CD4-positive, alpha-beta T cell treated with Interleukin-15 for 4 hours (primary cell): ENCODE data around the gene DLG1.

ENCODE experiments used
- DNase-seq: peaks from one replicate; pipeline ENCODE4 v3.0.0-alpha.2; 2020; ENCODE audit warnings: low spot score

Gene DLG1

DNA sequence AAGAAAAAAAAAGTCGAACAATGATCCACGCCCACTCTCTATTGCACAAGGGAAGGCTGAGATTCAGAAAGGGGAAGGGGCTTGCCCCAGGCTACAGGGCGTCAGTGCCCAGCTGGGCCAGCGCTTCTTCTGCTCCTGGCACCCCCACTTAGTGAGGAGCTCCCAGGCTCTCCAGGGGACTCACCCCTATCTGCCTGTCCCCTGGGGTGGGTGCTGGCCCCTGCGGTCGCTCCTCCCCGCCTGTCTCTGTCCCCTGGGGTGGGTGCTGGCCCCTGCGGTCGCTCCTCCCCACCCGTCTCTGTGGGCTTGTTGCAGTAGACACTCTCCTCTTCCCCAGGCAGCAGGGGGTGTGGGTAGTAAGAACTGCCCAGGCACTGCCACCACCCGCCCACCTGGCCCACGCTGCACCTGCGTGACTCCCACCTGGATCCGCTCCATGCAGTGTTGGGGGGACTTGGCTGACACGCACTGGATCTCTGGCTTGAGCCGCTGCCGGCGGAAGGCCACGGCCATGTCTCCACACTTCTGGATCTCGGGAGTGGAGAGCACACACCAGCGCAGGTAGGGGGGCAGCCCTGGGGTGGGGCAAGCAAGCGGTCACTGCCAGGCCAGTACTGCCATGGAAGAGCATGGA, 283.4 kb downstream of the DLG1 start:
- no peak for DNase-seq

DNA sequence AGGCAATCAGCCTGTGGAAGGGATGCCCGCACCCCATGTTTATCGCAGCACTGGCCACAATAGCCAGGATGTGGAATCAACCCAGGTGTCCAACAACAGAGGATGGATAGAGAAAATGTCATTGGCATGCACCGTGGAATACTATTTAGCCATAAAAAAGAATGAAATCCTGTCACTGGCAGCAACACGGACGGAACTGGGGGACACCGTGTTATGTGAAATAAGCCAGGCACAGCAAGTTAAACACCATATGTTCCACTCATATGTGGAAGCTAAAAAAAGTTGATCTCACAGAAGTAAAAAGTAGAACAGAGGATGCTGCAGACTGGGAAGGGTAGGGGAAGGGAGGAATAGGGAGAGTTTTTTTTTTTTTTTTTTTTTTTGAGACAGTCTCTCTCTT, 284.4 kb downstream of the DLG1 start:
- DNase-seq = no peak

DNA sequence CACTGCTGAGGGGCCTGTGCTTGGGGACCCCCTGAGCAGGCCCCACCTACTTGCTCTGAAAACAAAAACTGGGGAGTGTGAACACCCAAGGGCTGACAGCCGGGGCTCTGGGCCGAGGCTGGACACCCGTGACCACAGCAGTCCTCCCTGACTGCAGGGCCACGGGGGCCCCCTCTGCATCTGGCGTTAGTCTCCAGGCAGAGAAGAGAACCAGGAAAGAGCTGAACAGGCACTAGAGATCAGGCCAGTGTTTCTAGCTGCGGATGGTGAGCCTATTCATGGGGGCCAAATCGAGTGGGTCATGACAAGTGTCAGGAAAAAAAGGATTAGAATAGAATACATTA, 285.9 kb downstream of the DLG1 start:
- no peak for DNase-seq

DNA sequence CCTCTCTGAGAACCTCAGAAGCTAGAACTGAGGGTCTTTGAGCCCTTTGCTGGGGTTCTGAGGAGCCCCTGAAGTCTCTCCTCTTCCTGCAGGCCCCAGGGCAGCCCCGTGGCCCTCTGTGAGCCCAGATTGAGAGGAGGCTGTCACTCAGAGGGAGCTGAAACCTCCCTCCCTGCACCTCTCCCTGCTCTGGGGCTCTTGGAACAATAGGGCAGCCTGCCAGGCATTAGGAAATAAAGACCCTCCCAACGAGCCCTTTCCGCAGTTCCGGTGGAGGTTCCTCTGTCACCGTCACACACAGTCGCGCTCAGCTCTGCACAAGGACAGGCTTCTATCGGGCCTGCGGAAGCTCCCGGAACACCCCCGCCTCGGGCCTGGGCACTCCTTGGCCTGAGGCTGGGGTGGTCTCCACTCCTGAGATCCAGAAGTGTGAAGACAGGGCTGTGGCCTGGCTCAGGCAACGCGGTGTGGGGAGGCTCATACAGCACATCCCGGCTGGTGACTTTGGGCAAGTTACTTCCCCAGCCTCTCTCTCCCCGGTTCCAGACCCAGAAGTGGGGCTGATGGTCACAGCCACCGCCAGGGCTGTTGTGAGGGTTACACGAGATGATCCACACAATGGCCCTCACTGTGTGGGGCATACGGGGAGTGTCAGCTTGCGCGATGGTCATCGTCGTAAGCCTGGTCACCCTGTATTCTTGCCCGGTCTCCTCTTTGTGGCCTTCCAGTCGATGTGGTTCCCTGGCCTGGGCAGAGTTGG, 286.5 kb downstream of the DLG1 start:
- no peak for DNase-seq

DNA sequence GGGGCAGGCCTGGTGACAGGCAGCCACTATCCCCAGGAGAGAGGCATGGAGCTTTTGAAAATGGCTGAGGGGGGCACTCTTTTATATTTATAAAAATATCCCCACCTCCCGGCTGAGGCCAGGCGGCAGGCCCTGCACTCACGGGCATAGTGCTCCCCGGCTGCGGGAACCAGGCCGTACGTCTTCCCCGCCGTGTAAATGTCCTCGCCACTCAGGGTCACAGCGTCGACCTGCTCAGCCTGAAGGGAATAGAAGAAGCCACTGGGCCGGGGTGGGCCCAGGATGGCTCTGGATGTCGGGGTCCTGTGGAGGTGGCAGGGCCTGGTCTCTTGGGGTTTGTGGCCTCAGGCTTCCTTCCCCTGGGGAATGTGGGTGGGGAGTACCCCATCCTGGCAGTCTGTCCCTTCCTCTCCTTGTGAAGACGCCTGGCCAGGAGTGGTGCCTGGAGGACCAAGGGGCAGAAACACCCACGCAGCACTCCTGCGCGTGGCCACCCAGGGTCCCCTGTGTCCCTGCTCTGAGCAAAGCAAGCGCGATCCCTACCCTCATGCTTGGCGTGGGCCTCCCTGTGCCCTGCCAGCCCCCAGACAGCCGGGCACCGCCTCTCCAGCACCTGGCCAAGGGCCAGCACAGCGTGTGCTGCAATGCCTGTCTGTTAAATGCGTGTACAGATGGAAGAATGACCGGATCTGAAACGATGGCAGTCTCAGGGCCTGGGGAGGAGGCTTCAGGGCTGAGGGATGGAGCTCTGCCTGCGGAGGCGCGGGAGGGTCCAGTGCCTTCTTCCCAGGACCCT, 287.7 kb downstream of the DLG1 start:
- DNase-seq = no peak

DNA sequence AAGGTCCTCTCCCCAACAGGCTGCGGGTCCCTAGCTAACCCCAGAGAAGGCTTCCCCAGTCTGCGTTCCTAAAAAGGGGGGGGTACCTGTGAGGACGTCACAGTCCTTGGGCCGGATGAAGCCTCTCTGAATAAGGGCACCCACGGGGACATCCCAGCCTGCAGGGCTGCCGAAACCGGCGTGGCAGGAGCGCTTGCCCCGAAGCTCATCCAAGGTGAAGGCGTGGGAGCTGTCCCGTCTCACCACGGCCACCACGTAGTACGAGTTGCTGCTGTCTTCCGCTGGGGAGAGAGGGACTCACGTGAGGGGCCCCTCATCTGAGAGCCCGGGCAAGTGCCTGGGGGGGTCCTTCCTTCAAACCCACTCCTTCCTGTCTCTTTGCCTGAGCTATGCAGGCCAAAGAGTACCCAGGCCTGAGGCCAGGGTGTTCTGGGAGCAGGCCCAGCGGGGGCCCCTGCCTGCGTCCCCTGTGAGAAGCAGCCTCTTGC, 288.8 kb downstream of the DLG1 start:
- no peak for DNase-seq

DNA sequence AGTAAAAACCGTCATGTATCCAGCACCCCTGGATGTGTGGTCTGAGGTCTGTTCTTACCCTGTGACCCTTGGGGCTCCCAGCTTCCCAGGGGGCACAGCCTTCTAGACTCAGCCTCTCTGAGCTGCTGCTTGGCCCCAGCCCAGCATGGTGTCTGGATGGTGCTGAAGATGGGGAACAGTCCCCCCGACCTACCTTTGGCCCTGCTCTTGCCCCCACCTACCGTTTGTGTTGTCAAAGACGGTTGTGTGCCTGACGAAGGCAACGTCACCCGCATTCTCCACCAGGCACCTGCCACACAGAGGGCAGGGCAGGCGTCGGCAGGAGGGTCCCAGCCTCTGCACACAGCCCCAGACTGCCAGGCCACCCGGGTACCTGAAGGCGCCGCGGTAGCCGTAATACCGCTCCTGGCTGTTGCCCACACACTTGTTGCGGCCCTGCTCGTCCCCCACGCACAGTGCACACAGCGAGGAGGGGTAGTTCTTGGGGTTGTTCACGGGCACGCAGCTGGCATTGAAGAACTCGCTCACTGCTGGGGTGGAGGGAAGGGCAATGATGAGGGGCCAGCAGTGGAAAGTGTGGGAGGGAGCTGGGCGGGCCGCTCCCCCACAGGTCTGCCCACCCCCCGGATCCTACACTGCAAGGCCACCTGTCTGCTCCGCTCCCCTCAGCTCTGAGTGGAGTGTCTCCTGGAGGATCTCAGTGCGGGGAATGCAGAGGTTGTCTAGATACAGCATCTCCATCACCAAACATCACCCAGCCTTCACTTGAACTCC, 289.8 kb downstream of the DLG1 start:
- DNase-seq = no peak

DNA sequence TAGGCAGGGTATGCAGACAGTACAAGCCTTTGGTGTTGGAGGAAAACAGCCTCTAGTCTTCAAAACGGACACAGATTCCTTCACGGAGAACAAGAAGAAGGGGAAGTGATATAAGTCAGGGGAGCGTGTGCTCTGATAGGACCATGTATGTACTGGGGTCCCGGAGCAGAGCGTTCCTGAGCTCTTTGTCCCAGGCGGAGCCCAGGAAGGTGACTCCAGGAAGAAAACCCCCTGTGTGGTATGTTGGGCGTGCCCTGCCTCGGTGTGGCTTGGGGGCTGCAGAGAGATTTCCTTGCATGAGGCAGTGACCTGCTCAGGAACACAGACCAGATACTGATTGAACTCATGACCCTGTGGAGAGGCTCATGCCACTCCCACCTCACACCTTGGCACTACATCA, 290.5 kb downstream of the DLG1 start:
- no peak for DNase-seq

DNA sequence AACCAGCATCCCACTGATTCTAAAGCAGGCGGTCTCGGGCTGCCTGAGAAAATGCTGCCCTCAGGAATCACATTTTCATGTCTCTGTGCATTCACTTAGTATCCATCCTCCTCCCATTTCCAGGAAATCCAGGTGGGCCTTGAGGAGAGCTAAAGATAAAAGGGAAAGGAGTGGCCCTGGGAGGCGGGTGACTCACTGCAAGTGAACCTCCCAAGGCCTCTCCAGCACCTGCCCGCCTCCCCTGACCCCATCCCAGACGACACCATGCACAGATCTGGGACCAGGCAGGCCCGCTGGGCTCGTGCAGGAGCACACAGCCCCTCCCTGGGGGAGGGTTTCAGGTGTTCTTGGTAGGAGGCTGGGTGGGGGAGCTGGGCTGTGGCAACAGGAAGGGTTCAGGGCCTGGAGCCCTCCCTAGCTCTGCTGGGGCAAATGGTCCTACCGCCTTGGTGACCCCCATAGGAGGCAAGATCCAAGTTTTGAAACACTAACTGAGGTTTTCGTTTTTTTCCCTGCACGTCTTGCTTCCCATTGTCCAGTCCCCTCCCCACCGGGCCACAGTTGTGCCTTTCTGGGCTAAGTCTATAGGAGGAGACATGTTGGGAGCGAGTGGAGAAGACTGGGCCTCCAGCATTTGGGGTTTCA, 291.0 kb downstream of the DLG1 start:
- DNase-seq = no peak

DNA sequence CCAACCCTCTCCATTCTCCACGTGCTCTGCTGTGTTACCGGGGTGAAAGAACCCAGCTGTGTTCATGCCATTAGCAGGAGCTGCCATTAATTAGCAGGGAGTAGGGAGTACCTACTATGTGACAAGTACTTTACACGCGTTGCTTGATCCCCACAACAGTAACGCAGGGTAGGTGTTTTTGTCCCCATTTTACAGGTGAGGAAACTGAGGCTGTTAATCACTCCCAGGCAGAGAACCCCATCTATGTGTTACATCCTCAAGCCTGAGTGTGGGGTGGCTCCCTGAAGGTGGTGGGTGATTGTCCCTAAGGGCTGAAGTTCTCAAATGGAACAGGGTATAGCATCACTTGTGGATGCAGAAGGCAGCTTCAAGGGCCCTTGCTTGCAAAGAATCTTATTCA, 291.6 kb downstream of the DLG1 start:
- DNase-seq = no peak

DNA sequence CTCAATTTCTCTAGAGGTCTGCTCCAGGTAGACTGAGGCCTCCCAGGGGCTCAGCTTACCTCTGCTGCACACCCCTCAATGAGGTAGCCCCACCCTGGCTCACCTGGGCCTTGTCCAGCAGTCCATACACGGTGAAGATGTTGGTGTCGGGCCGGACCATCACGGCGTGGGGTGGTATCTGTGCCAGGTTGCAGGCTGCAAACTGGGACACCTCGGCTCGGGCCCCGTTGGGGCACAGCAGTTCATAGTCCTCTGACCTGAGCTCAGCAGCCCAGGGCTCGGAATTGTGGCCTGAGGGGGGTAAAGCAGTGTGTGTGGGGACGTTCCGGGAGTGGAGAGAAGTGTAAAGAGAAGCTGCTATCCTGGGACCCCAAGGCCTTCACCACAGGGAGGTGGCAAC, 292.0 kb downstream of the DLG1 start:
- DNase-seq = no peak

DNA sequence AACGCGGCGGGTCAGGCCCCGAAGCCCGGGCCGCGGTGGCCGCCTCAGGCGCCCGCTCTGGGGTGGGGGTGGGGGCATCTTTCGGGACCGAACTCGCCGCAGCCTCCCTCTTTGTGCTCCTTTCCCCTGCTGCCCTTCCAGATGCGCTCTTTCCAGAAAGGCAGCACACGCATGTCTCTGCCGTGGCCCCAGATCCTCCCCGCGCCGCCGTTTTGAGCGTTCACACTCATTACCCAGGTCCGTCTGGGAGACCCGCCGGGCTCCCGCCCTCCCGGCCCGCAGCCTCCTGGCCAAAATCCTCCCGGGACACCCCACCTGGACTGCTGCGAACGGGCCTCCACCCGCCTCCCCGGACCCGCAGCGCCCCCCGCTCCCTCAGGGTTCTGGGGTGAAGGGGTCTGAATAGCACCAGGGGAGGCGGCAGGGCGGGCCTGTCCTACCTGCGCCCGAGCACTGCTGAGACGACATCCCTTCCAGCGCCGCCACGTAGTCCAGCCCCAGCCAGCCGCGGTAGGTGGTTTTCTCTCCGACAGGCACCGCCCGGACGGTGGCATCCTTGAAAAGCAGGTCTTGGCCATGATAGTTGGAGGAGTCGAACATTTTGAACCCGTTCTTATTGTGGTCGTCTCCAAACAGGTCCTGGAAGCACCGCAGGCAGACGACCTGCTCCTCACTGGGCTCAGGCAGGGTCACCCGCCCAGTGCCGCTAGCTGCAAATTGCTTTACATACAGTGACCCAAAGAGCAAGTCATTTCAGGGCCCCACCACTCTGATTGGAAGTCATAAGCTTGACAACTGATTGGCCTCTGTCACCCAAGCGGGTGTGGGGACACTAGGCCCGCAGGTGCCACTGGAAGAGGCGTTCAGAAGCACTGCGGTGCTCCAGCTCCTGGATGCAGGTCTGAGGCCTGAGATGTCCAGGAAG, 294.7 kb downstream of the DLG1 start:
- no peak for DNase-seq

DNA sequence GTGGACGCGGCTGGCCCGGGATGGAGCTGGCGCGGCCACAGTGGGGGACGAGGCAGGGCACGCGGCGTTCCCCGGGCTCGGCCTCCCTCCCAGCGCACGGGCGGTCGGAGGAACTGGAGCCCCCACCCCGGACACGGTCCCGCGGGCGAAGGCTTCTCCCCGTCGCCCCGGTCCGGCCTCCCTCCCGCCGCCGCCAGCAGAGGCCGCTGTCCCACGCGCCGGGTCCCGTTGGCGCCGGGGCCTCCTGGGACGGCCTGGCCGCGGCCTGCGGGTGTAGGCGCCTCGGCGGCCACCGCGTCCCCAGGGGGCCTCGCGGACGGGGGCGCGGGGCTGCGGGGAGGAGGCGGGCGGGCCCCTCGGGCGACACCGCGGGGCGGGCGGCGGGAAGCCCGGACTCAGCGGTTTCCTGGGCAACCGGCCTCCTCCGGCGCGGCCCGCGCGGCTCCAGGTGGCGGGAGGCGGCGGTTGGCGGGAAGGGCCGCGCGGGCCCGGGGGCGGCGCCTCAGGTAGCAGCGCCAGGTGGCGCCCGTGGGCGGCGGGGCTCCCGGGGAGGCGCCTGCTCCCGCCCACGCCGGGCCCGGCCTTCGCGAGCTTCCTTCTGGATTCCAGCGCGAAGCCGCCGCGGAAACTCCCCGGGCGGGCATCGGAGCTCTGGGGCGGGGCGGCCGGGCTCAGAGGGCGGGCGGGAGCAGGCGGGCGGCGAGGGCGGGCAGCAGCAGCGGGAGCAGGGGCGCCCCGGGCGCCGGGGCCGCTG, 295.5 kb downstream of the DLG1 start:
- peak; percentile 77 for DNase-seq

DNA sequence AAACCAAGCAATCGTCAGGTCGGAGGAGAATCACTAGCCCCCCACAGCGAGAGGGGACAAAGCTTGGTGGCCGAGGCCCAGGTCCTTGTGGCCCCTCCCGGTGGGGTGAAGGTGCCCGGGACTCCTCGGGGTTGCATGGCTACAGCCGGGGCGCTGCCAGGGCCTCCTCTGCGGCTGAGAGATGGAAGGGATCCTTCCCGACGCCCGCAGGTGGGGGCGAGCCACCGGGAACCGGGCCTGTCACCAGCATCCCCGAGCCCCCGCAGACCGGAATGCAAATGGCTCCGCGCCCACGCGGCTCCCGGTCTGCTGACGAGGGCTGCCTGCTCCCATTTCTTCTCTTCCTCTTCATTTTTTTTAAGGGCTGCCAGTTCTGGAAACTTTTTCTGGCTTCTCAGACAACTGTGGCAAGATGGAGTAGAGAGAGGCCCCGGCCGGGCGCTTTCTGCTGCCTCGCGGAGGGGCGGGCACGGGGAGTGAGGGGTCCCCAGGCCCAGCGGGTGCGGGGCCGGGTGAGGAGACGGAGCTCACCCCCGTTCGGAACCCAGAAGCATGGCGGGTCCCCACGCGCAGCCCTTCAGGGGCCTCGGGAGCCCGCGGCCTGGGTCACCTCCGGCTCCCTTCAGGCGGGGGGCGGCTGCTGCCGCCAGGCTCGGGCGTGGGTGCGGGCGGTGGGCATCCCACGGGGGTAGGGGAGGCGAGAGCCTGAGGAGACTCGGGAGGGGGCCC, 296.3 kb downstream of the DLG1 start:
- DNase-seq = no peak

DNA sequence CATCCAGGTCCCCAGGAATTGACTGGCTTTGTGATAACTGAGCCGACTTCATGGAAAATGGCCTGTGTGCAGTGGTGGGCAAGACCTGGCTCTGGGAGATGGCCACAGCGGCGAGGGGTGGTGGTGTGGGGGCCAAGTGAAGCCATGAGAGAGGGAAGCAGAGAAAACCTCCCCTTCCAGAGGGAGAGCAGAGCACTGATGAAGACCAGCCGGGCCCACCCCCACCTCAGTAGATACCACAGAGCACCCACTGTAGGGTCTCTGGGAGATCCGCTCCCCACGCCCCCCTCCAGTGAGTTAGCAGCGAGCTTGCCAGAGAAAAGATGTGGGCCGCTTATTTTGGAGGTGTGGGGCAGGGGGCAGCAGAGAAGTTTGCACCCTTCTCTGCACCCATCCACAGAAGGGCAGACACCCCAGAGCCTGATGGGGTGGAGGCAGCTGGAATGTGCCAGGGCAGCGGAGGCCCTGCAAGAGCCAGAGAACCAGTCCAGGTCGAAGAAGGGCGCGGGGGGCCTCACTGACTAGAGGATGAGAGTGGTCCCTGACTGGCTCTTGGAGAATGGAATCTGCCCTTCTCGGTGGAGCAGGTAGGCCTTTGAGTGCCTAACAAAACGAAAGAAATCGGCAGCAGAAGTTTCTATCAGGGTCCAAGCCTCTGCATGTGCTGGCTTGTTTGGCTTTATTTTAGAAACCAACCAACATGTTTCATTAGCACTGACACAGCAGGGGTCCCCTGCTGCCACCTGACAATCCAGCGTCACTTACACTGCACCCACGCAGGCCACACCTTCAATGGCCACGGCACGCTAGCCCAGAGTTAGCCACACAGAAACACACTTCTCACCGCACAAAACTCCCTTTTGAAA, 297.1 kb downstream of the DLG1 start:
- no peak for DNase-seq

DNA sequence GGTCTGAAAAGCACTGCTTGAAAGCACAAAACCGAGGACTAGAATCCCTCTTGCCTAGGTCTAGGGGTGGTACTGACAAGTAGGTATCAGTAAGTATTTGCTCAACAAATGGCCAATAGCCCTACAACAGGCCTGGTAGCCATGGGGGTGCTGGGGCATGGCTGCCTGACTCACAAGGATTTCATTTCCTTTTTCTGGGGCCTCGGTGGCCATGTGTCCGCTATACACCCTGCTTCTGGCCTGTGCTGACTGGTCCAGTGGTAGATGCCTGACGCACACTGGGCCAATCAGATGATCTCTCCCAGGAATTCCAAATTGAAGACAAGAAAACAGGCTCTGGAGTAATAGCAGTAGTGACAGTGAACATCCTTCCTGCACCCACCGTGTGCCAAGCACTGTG, 298.2 kb downstream of the DLG1 start:
- DNase-seq = no peak

DNA sequence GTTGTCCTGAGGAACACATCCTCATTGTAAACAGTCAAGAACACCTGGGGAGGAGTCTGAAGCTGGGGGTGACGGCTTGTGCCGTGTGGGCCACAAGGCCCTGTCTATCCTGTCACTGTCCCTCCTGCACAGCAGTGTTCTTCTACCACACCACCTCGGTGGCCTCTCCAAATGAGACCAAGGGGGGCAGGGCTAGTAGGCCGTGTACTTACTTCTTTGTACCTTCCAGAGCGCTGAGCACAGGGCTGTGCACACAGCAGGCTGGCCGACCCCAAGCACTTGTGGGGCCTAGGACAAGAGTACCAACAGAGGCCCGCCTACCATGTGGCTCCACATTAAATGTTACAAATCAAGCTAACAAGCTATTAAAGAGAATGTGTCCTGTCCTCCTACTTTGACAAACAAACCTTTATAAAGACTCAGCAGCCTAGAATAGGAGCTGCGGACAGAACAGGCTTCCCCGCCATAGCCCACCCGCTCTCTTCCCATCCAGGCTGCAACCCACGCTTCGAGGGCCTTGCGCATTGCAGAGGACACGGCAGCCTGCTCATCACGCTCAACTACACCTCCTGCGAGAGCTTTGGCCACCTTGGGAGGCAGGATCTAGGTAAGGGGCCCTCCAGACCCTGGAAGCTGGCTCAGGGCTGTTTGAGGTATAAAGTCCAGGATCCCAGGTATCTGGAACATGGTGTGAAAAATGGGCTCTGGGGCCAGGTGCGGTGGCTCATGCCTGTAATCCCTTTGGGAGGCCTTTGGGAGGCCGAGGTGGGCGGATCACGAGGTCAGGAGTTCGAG, 299.2 kb downstream of the DLG1 start:
- no peak for DNase-seq
